GM12891 (cell line): ENCODE measurements around the gene PIP4K2A.

ENCODE experiments used
- POLR2A ChIP-seq: IDR thresholded peaks from 2 replicates; pipeline ENCODE4 v1.6.1; 2011; ENCODE audit warnings: low read depth, low read length, control low read depth
- POLR2AphosphoS5 ChIP-seq: IDR thresholded peaks from 2 replicates; pipeline ENCODE4 v1.6.1; 2011; ENCODE audit warnings: low read depth, low read length, control low read depth
- POU2F2 ChIP-seq: IDR thresholded peaks from 2 replicates; pipeline ENCODE4 v1.6.1; 2011; ENCODE audit warnings: low read depth, mild to moderate bottlenecking, control low read depth, low read length, moderate library complexity
- SPI1 ChIP-seq: IDR thresholded peaks from 2 replicates; pipeline ENCODE4 v1.6.1; 2011; ENCODE audit warnings: low read depth, low read length, control low read depth
- TAF1 ChIP-seq: IDR thresholded peaks from 2 replicates; pipeline ENCODE4 v1.6.1; 2011; ENCODE audit warnings: low read depth, low read length, control low read depth

DNA sequence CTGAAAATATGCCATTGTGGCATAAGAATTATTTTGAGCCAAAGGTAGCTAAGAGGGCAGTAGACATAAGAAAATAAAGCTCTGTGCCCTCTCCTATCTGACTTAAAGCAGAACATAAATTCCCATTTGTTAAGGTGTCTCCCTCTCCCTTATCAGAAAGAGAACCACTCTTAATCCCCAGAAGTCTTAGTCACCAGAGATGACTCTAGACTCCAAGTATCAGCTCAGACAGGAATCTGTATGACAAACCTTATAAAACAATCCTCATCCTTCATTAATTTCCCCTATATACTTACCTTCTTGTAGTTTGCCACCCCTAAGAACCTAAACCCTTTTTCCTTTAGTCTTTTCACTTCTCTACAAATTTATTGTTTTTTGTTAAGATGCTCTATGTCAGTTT, 21.8 kb upstream of the PIP4K2A start:
- no peak for TF ChIP-seq POLR2AphosphoS5
- TF ChIP-seq POLR2A: no peak
- TF ChIP-seq POU2F2: no peak
- TF ChIP-seq TAF1: no peak
- no peak for TF ChIP-seq SPI1
